NOMO-1 treated with dmso at 0.1 percent for 144 hours (cell line): ENCODE results near the gene MAGEA1.
A peak's percentile ranks its signal among the peaks of the same experiment; 100 is the strongest.
"Not testable (repeated sequence)": the region's sequence is repeated elsewhere in the genome, so short reads cannot be mapped to it uniquely, and the experiment has no call there.

ENCODE experiments used
- DNase-seq: peaks from one replicate; lab custom pipeline; 2025; ENCODE audit not compliant: unreplicated experiment; lab: John Stamatoyannopoulos, UW

The MAGEA1 gene

GRCh38 chrX:153179131-153179530 is at the start of gene MAGEA1:
MAGEA1 (plus strand) TSS chrX:153179284; CDS start chrX:153182390, 3,106 bp downstream.
- no peak for DNase-seq

- not testable (repeated sequence) for DNase-seq
These were observed 46.2 kb upstream of the MAGEA1 start for GRCh38 chrX:153132924-153133323.

GRCh38 chrX:153139074-153139473 is 40.0 kb upstream of the MAGEA1 start:
- DNase-seq: not testable (repeated sequence)

- DNase-seq: not testable (repeated sequence)
These were observed 32.8 kb upstream of the MAGEA1 start for GRCh38 chrX:153146288-153146687.

GRCh38 chrX:153153516-153153915 is 25.6 kb upstream of the MAGEA1 start:
- no peak for DNase-seq

- DNase-seq: no peak
These were observed 21.6 kb upstream of the MAGEA1 start for GRCh38 chrX:153157450-153157849.

GRCh38 chrX:153158319-153158718 is 20.8 kb upstream of the MAGEA1 start:
- no peak for DNase-seq

GRCh38 chrX:153161952-153162351 is 17.1 kb upstream of the MAGEA1 start:
- DNase-seq: no peak

- DNase-seq: no peak
These were observed 14.4 kb upstream of the MAGEA1 start for GRCh38 chrX:153164733-153165132.

- DNase-seq: not testable (repeated sequence)
These were observed 10.7 kb upstream of the MAGEA1 start for GRCh38 chrX:153168423-153168822.

GRCh38 chrX:153181822-153182221 is 2.7 kb downstream of the MAGEA1 start:
- no peak for DNase-seq

- DNase-seq: no peak
These were observed 5.7 kb downstream of the MAGEA1 start for GRCh38 chrX:153184787-153185186.

GRCh38 chrX:153190381-153190780 is 11.3 kb downstream of the MAGEA1 start:
- no peak for DNase-seq

GRCh38 chrX:153200462-153200861 is 21.4 kb downstream of the MAGEA1 start:
- DNase-seq: no peak

- DNase-seq: no peak
These were observed 27.5 kb downstream of the MAGEA1 start for GRCh38 chrX:153206425-153207046.

GRCh38 chrX:153209347-153209746 is 30.3 kb downstream of the MAGEA1 start:
- DNase-seq: no peak

- DNase-seq: no peak
These were observed 35.9 kb downstream of the MAGEA1 start for GRCh38 chrX:153214934-153215333.

- DNase-seq: no peak
These were observed 37.8 kb downstream of the MAGEA1 start for GRCh38 chrX:153216926-153217325.

- DNase-seq: no peak
These were observed 46.5 kb downstream of the MAGEA1 start for GRCh38 chrX:153225438-153226098.

GRCh38 chrX:153226344-153227185 is 47.5 kb downstream of the MAGEA1 start:
- DNase-seq: peak; percentile 36
